Measurements from ENCODE around the gene ZNF564. TPM values are rescaled to one million over a fixed set of nuclear protein-coding genes. Genes with fewer than 3 reads are reported as not detected.
A peak's percentile ranks its signal among the peaks of the same experiment; 100 is the strongest.
"Not testable (repeated sequence)": the region's sequence is repeated elsewhere in the genome, so short reads cannot be mapped to it uniquely, and the experiment has no call there.

The ZNF564 gene
- total RNA-seq, result 1 to 10 TPM; 6.0 to 6.4 TPM

DNA sequence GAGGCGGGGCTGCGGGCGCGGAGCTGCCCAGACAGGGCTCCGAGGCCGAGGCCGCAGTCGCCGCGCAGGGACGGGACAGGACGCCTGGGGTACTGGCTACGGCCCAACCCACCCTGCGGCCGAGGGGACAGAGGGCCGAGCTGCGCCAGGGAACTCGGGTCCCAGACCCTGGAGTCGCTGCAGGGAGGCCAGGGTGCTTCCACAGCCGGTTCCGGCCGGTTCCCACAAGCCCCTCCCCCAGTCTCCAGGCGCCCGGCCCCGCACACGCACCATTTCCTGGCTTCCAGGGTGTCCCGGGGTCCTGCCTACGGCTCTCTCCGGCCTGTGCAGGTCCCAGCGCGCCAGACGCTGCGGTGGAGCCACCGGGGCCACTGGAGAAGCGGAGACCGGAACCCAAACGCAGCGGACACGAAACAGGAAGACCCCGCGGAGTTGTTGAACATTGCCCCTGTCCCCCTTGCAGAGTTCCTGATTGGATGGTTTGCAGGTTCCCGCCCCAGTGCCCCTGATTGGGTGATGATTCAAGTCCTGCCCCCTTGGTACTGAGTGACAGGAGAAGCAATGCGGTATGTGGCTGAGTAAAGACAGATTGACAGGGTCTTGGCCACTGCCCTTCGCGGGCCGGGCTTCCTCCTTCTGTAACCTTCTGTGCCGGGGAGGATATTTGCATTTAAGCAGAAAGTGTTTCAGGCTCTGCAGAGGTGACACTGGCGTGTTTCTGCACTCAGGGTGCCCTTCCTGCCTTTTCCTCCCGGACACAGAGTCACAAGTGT lies at the start of gene ZNF564:
TSS of gene ZNF564 (minus strand) at position 423 of the 773 bp plus-strand sequence. CDS start at position 273, 150 bp downstream.
- H3K27ac Mint-ChIP-seq, result peak within 1 kb of the TSS; percentile 92
- H3K36me3 Mint-ChIP-seq, result peaks cover 25% of the 10 kb centered on the region
- H3K9me3 Mint-ChIP-seq, result no peaks in the 10 kb centered on the region
- H3K4me1 Mint-ChIP-seq, result peaks cover 40% of the 10 kb centered on the region
- DNase-seq, result peak; percentile 91
- H3K27me3 Mint-ChIP-seq, result no peaks in the 10 kb centered on the region
- peak within 1 kb of the TSS; percentile 98 for H3K4me3 Mint-ChIP-seq

- peaks cover 11% of the 10 kb centered on the region for H3K36me3 Mint-ChIP-seq
- peaks cover 4% of the 10 kb centered on the region for H3K4me1 Mint-ChIP-seq
- H3K9me3 Mint-ChIP-seq, result no peaks in the 10 kb centered on the region
- no peak for DNase-seq
- H3K4me3 Mint-ChIP-seq, result no peak overlapping the region
- no peaks in the 10 kb centered on the region for H3K27me3 Mint-ChIP-seq
- no peak overlapping the region for H3K27ac Mint-ChIP-seq
Measured at GRCh38 chr19:12597594-12597993, 46.3 kb upstream of the ZNF564 start.

- no peak overlapping the region for H3K27ac Mint-ChIP-seq
- H3K27me3 Mint-ChIP-seq, result no peaks in the 10 kb centered on the region
- H3K9me3 Mint-ChIP-seq, result no peaks in the 10 kb centered on the region
- peaks cover 10% of the 10 kb centered on the region for H3K36me3 Mint-ChIP-seq
- no peak for DNase-seq
- H3K4me3 Mint-ChIP-seq, result no peak overlapping the region
- peaks cover 4% of the 10 kb centered on the region for H3K4me1 Mint-ChIP-seq
Measured at GRCh38 chr19:12596927-12597548, 45.8 kb upstream of the ZNF564 start.

DNA sequence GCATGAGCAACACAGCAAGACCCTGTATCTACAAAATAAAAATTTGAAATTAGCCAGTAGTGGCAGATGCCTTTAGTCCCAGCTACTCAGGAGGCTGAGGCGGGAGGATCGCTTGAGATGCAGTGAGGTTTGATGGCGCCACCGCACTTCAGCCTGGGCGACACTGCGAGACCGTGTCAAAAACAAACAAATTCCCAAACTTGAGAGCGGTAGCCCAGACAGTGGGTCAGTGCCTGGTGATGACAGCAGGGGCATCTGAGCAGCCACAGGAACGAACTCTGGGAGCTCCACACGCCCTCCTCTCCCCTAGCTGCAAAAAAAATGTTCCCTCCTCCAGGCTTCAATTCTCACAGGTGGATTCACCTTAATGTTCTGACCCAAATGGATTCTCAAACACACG lies 45.2 kb upstream of the ZNF564 start:
- Mint-ChIP-seq H3K36me3 (peaks cover 8% of the 10 kb centered on the region), H3K4me3 (no peak overlapping the region), H3K9me3 (no peaks in the 10 kb centered on the region), H3K4me1 (peaks cover 4% of the 10 kb centered on the region), H3K27ac (no peak overlapping the region), H3K27me3 (no peaks in the 10 kb centered on the region)
- no peak for DNase-seq

DNA sequence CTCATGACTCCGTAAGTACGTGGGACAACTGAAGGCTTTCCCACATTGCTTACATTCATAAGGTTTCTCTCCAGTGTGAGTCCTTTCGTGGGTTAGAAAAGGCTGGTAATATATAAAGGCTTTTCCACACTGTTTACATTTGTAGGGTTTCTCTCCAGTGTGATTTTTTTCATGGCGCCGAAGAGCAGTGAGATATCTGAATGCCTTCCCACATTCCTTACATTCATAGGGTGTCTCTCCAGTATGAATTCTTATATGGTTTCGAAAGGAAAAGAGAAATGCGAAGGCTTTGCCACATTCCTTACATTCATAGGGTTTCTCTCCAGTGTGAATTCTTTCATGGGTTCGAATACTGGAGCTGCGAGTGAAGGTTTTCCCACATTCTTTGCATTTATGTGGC lies 29.8 kb upstream of the ZNF564 start:
- H3K4me1 Mint-ChIP-seq, result no peaks in the 10 kb centered on the region
- no peak overlapping the region for H3K4me3 Mint-ChIP-seq
- H3K9me3 Mint-ChIP-seq, result peaks cover 26% of the 10 kb centered on the region
- no peak for DNase-seq
- no peaks in the 10 kb centered on the region for H3K27me3 Mint-ChIP-seq
- peaks cover 56% of the 10 kb centered on the region for H3K36me3 Mint-ChIP-seq
- H3K27ac Mint-ChIP-seq, result no peak overlapping the region

DNA sequence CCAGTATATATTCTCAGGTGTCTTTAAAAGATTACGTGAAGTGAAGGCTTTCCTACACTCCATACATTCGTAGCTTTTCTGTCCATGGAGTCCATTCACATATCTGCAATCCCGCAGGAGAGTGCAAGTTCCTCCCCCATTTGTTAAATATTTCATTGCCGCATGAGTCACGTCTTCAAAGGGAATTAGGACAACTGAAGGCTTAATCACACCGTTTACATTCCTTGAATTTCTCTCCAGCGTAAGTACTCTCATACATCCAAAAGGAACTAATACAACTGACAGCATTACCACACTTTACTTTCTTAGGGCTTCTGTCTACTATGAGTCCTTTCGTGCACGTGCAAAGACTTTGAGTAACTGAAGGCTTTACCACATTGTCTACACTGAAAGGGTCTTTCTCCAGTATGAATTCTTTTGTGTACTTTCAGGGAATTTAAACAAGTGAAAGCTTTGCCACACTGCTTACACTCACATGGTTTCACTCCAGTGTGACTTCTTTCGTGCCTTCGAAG lies 29.0 kb upstream of the ZNF564 start:
- Mint-ChIP-seq H3K27ac (no peak overlapping the region), H3K4me1 (no peaks in the 10 kb centered on the region), H3K36me3 (peaks cover 56% of the 10 kb centered on the region), H3K9me3 (peaks cover 26% of the 10 kb centered on the region), H3K4me3 (no peak overlapping the region), H3K27me3 (no peaks in the 10 kb centered on the region)
- no peak for DNase-seq

DNA sequence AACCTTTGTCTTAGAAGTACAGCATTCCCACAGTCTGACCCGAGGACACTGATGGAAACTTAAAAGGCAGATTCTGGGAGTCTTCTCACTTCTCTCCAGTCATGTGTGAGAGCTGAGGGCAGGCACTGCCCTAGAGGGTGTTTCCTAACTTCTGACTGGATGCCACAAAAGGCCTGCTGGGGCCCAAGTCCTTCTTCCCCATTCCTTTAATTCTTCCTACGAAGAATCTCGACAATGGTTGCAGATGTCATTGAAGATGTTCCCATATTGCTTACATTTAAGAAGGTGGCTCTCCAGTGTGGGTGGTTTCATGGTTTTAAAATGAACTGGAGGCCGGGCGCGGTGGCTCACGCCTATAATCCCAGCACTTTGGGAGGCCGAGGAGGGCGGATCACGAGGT lies 27.4 kb upstream of the ZNF564 start:
- Mint-ChIP-seq H3K27me3 (no peaks in the 10 kb centered on the region), H3K27ac (no peak overlapping the region), H3K36me3 (peaks cover 57% of the 10 kb centered on the region), H3K4me1 (peaks cover 9% of the 10 kb centered on the region), H3K4me3 (no peak overlapping the region), H3K9me3 (peaks cover 26% of the 10 kb centered on the region)
- no peak for DNase-seq

DNA sequence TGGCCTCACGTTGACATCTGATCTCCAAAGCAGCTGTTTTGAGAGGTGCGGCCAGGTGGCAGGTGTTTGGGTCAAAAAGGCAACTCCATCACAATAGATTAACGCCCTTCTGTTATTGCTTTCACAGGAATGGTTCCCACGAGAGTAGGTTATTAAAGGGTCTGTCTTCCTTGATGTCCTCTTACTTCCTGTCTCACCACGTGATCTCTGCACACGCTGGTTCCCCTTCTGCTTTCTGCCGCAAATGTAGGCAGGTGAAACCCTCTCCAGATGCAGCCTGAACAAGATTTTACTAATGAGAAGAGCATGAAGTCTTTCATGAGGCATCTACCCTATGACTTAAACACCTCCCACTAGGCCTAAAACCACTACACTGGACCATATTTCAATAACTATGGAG lies 22.8 kb upstream of the ZNF564 start:
- no peak for DNase-seq
- Mint-ChIP-seq H3K4me3 (no peak overlapping the region), H3K9me3 (no peaks in the 10 kb centered on the region), H3K4me1 (peaks cover 12% of the 10 kb centered on the region), H3K27ac (peak overlapping the region; percentile 69), H3K36me3 (peaks cover 17% of the 10 kb centered on the region), H3K27me3 (no peaks in the 10 kb centered on the region)

DNA sequence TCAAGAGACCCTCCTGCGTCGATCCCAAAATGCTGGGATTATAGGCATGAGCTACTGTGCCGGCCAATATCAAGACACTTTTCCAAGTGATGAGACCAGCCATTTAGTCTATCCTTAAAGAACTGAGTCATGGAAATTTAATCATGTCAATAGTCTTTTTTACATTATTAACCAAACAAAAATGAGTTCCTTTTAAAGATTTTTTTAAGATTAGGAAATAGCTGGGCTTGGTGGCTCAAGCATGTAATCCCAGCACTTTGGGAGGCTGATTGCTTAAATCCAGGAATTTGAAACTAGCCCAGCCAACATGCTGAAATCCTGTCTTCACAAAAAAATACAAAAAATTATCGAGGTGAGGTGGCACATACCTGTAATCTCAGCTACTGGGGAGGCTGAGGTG lies 16.7 kb upstream of the ZNF564 start:
- no peak for DNase-seq
- Mint-ChIP-seq H3K4me3 (no peak overlapping the region), H3K27me3 (no peaks in the 10 kb centered on the region), H3K9me3 (no peaks in the 10 kb centered on the region), H3K27ac (no peak overlapping the region), H3K4me1 (peaks cover 8% of the 10 kb centered on the region), H3K36me3 (no peaks in the 10 kb centered on the region)

DNA sequence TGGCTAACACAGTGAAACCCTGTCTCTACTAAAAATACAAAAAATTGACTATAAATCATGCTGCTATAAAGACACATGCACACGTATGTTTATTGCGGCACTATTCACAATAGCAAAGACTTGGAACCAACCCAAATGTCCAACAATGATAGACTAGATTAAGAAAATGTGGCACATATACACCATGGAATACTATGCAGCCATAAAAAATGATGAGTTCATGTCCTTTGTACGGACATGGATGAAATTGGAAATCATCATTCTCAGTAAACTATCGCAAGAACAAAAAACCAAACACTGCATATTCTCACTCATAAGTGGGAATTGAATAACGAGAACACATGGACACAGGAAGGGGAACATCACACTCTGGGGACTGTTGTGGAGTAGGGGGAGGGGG lies 15.1 kb upstream of the ZNF564 start:
- H3K27ac Mint-ChIP-seq, H3K36me3 Mint-ChIP-seq, H3K27me3 Mint-ChIP-seq, DNase-seq, H3K4me1 Mint-ChIP-seq, H3K4me3 Mint-ChIP-seq, H3K9me3 Mint-ChIP-seq: not testable (repeated sequence)

DNA sequence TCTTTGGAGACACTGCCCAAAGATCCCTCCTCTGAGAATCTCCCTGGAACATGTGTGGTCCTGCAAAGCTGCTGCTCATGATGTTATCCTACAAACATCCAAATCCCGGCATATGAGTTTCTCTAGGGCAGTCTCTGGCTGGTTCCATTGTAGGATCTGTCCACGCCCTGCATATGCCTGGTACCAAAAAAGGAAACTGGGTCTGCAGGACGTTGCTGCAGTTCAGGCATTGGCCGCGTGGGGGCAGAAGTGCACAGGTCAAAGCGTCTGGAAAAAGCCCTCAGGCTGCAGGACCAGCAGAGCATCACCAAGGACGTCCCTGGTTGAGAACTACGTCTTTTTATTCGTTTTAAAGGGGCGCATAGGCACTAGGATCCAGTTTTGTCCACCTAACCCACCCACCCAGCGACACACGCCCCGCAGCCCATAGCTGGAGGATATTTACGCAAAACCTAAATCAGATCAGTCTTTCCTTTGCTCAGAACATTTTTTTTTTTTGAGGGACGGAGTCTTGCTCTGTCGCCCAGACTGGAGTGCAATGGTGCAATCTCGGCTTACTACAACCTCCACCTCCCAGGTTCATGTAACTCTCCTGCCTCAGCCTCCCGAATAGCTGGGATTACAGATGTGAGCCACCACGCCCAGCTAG lies 12.9 kb upstream of the ZNF564 start:
- Mint-ChIP-seq H3K36me3 (no peaks in the 10 kb centered on the region), H3K4me3 (no peak overlapping the region), H3K4me1 (peaks cover 5% of the 10 kb centered on the region), H3K27me3 (no peaks in the 10 kb centered on the region), H3K9me3 (no peaks in the 10 kb centered on the region), H3K27ac (no peak overlapping the region)
- peak; percentile 86 for DNase-seq

DNA sequence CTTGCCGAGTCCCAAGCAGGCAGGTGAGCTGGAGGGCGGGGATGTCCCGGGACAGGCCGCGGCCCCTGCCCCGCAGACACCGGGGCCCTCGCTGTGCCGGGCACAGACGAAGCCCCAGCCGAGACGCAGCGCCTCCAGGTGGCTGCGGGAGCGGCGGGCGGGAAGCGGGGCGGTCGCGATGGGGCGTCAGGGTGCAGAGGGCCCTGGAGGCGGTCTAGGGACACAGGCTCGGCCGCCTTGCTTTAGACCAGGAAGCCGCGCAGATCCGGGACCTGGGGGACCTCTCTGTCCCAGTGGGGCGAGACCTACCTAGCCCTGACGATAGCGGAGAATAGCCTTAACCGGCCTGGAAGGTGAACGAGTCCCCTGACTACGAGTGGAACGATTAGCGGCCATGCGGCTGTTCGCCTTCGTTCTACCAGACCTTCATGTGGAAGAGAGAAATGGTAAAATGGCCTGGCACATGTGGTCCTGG lies 4.2 kb upstream of the ZNF564 start:
- Mint-ChIP-seq H3K4me1 (peaks cover 21% of the 10 kb centered on the region), H3K27me3 (no peaks in the 10 kb centered on the region), H3K36me3 (no peaks in the 10 kb centered on the region), H3K4me3 (no peak overlapping the region), H3K27ac (no peak overlapping the region), H3K9me3 (no peaks in the 10 kb centered on the region)
- DNase-seq, result peak; percentile 7

- H3K27me3 Mint-ChIP-seq, result no peaks in the 10 kb centered on the region
- H3K4me1 Mint-ChIP-seq, result peaks cover 49% of the 10 kb centered on the region
- H3K9me3 Mint-ChIP-seq, result peaks cover 7% of the 10 kb centered on the region
- no peak overlapping the region for H3K27ac Mint-ChIP-seq
- peaks cover 57% of the 10 kb centered on the region for H3K36me3 Mint-ChIP-seq
- no peak for DNase-seq
- no peak overlapping the region for H3K4me3 Mint-ChIP-seq
Measured at GRCh38 chr19:12546903-12547302, 4.4 kb downstream of the ZNF564 start.

DNA sequence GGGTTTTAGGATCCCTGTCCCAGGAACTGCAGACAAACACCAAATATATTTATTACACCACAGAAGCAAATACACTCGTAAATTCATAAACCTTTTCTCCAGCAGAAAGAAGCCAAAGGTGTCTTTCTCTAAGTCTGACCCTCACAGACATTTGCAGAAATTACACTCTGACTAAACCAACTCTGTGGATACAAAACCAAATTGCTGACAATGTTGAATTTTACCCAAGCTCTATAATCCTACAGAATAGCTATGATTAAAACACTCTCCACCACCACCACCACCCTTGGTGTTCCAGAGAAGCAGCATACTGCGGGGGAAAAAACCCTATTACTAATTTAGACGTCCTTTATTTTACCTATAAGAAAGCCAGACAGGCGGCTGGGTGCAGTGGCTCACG lies 5.2 kb downstream of the ZNF564 start:
- Mint-ChIP-seq H3K4me1 (peaks cover 45% of the 10 kb centered on the region), H3K9me3 (peaks cover 7% of the 10 kb centered on the region), H3K27me3 (no peaks in the 10 kb centered on the region), H3K36me3 (peaks cover 57% of the 10 kb centered on the region), H3K4me3 (no peak overlapping the region), H3K27ac (peak overlapping the region; percentile 1)
- DNase-seq, result no peak

GRCh38 chr19:12545267-12545666 lies 6.0 kb downstream of the ZNF564 start:
- Mint-ChIP-seq H3K27ac (no peak overlapping the region), H3K27me3 (no peaks in the 10 kb centered on the region), H3K9me3 (peaks cover 7% of the 10 kb centered on the region), H3K4me3 (no peak overlapping the region), H3K4me1 (peaks cover 42% of the 10 kb centered on the region), H3K36me3 (peaks cover 62% of the 10 kb centered on the region)
- no peak for DNase-seq

Measured in activated naive CD8-positive, alpha-beta T cell treated with anti-CD3 and anti-CD28 coated beads for 36 hours (primary cell).